Hepatocyte (in vitro differentiated cells): ENCODE results near the gene ASL. TPM values are rescaled to one million over a fixed set of nuclear protein-coding genes. Genes with fewer than 3 reads are reported as not detected.

Experiments
- DNase-seq: peaks from one replicate; pipeline ENCODE4 v3.0.0-alpha.2; 2016; ENCODE audit warnings: low spot score
- H2AFZ ChIP-seq: fragments of 200-600 bp; sonication (generic); 2 replicates; pipeline ENCODE4 v1.6.0; 2016; ENCODE audit warnings: antibody characterized with exemption, mild to moderate bottlenecking
- H3K27ac ChIP-seq: fragments of 200-600 bp; sonication (generic); 2 replicates; pipeline ENCODE4 v1.5.1; 2016; ENCODE audit warnings: mild to moderate bottlenecking
- H3K27me3 ChIP-seq: fragments of 200-600 bp; sonication (generic); 2 replicates; pipeline ENCODE4 v1.6.1; 2016
- H3K36me3 ChIP-seq: fragments of 200-600 bp; sonication (generic); replicated peaks from 2 replicates; pipeline ENCODE4 v1.5.1; 2016; ENCODE audit warnings: low read depth; ENCODE audit not compliant: insufficient read depth
- H3K4me1 ChIP-seq: fragments of 200-600 bp; sonication (generic); 2 replicates; pipeline ENCODE4 v1.5.1; 2016; ENCODE audit warnings: mild to moderate bottlenecking, moderate library complexity; ENCODE audit not compliant: insufficient read depth
- H3K4me2 ChIP-seq: fragments of 200-600 bp; sonication (generic); 2 replicates; pipeline ENCODE4 v1.6.0; 2016
- H3K4me3 ChIP-seq: fragments of 200-600 bp; sonication (generic); 2 replicates; pipeline ENCODE4 v1.5.1; 2016; ENCODE audit warnings: mild to moderate bottlenecking
- H3K79me2 ChIP-seq: fragments of 200-600 bp; sonication (generic); 2 replicates; pipeline ENCODE4 v1.6.0; 2017; ENCODE audit warnings: mild to moderate bottlenecking
- H3K9me2 ChIP-seq: fragments of 200-600 bp; sonication (generic); replicated peaks from 2 replicates; pipeline ENCODE4 v1.6.0; 2017; ENCODE audit warnings: mild to moderate bottlenecking; ENCODE audit not compliant: insufficient read depth
- H3K9me3 ChIP-seq: fragments of 200-600 bp; sonication (generic); 2 replicates; pipeline ENCODE4 v1.5.1; 2016; ENCODE audit warnings: low read depth, mild to moderate bottlenecking
- H4K20me1 ChIP-seq: fragments of 200-600 bp; sonication (generic); 2 replicates; pipeline ENCODE4 v1.6.0; 2016; ENCODE audit warnings: mild to moderate bottlenecking; ENCODE audit not compliant: insufficient read depth, poor library complexity, severe bottlenecking
- CTCF ChIP-seq: fragments of 200-600 bp; sonication (generic); IDR thresholded peaks from 2 replicates; pipeline ENCODE4 v1.5.1; 2016; ENCODE audit warnings: antibody characterized with exemption, mild to moderate bottlenecking; ENCODE audit not compliant: poor library complexity
- EZH2 ChIP-seq: fragments of 200-600 bp; sonication (generic); IDR thresholded peaks from 2 replicates; pipeline ENCODE4 v1.6.1; 2016; ENCODE audit warnings: antibody characterized with exemption, mild to moderate bottlenecking, borderline replicate concordance
- EZH2phosphoT487 ChIP-seq: fragments of 200-600 bp; sonication (generic); IDR thresholded peaks from one replicate; pipeline ENCODE4 v1.6.1; 2018; ENCODE audit warnings: antibody characterized with exemption, mild to moderate bottlenecking, low read depth, moderate library complexity; ENCODE audit not compliant: unreplicated experiment, severe bottlenecking
- WGBS: methylation state at CpG from one replicate; pipeline ENCODE4 v1.1.6; 2016; ENCODE audit warnings: low lambda C conversion rate; ENCODE audit errors: missing lambda C conversion rate; 5-methylcytosine and 5-hydroxymethylcytosine counted together
- polyA plus RNA-seq: library from polyadenylated mRNA; unstranded; fragments of >200 nt; fragmentation: Nextera tagmentation; extraction: Ambion mirVana; gene quantifications from 2 replicates; pipeline ENCODE4 v1.2.1, GENCODE V29; 2016
- total RNA-seq: library from RNA; depleted of rRNA; stranded (reverse); fragments of >200 nt; gene quantifications from 2 replicates; pipeline ENCODE4 v1.2.3, GENCODE V29; 2014

ASL gene
- total and polyA plus RNA-seq, 2 experiments from 2014 or later = 98.5 to 109 TPM

DNA sequence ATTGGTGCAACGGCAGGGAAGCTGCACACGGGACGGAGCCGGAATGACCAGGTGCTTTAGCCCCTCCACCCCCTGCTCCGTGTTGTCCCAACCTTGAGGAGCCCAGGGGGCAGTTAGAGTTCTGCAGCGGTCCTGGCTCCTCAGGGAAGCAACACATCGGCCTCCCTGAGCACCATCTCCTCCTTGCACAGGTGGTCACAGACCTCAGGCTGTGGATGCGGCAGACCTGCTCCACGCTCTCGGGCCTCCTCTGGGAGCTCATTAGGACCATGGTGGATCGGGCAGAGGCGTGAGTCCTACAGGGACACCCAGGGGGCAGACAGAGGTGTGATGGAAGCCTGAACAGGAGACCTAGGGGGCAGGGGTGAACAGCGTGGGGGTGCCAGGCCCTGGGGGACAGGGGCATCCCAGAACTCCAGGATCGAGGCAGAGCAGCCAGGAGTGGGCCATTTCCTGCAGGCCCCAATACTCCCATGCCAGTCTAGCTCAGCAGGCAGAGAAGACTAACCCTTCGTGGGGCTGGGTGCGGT lies 7.3 kb downstream of the ASL start:
- 99% methylated on average over 16 of the region's 16 CpGs for WGBS

DNA sequence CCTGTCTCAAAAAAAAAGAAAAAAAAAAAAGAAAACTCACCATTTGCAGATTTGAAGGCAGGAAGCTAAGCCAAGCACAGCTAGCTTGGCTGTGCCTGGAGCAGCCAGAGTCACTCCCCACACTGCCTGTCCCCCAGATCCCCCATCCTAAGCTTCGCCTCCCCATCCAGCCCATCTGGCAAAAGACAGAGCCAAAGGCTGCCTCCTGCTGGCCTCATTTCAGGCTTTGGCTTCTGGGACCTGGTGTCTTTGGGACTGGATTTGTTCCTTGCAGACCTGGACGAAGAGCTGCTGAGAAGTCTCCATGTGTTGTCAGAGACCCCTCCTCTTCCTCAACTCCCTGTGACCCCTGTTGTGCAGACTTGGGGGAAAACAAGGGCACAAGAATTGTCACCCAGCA lies 8.1 kb downstream of the ASL start:
- Histone ChIP-seq H3K27me3 (no peaks in the 10 kb centered on the region), H3K4me3 (no peak overlapping the region), H3K79me2 (peaks cover 13% of the 10 kb centered on the region), H3K9me2 (no peaks in the 10 kb centered on the region), H3K4me1 (no peaks in the 10 kb centered on the region), H3K36me3 (no peaks in the 10 kb centered on the region), H3K4me2 (no peak overlapping the region), H3K27ac (no peak overlapping the region), H2AFZ (no peak overlapping the region), H3K9me3 (no peaks in the 10 kb centered on the region), H4K20me1 (peaks cover 8% of the 10 kb centered on the region)
- no peak for DNase-seq
- WGBS = 90% methylated on average over 2 of the region's 2 CpGs
- TF ChIP-seq CTCF (no peak), EZH2phosphoT487 (no peak), EZH2 (no peak)

More for the DNA sequence above, 7.3 kb downstream of the ASL start:
- no peak overlapping the region for H2AFZ ChIP-seq
- H3K79me2 ChIP-seq = peaks cover 21% of the 10 kb centered on the region
- no peak overlapping the region for H3K27ac ChIP-seq
- no peak overlapping the region for H3K4me2 ChIP-seq
- DNase-seq = no peak
- H3K4me3 ChIP-seq = no peak overlapping the region
- no peaks in the 10 kb centered on the region for H3K36me3 ChIP-seq
- H4K20me1 ChIP-seq = peaks cover 8% of the 10 kb centered on the region
- TF ChIP-seq EZH2phosphoT487 (no peak), EZH2 (no peak), CTCF (no peak)
- peaks cover under 1% of the 10 kb centered on the region for H3K4me1 ChIP-seq
- H3K9me3 ChIP-seq = no peaks in the 10 kb centered on the region
- no peaks in the 10 kb centered on the region for H3K27me3 ChIP-seq
- H3K9me2 ChIP-seq = no peaks in the 10 kb centered on the region

DNA sequence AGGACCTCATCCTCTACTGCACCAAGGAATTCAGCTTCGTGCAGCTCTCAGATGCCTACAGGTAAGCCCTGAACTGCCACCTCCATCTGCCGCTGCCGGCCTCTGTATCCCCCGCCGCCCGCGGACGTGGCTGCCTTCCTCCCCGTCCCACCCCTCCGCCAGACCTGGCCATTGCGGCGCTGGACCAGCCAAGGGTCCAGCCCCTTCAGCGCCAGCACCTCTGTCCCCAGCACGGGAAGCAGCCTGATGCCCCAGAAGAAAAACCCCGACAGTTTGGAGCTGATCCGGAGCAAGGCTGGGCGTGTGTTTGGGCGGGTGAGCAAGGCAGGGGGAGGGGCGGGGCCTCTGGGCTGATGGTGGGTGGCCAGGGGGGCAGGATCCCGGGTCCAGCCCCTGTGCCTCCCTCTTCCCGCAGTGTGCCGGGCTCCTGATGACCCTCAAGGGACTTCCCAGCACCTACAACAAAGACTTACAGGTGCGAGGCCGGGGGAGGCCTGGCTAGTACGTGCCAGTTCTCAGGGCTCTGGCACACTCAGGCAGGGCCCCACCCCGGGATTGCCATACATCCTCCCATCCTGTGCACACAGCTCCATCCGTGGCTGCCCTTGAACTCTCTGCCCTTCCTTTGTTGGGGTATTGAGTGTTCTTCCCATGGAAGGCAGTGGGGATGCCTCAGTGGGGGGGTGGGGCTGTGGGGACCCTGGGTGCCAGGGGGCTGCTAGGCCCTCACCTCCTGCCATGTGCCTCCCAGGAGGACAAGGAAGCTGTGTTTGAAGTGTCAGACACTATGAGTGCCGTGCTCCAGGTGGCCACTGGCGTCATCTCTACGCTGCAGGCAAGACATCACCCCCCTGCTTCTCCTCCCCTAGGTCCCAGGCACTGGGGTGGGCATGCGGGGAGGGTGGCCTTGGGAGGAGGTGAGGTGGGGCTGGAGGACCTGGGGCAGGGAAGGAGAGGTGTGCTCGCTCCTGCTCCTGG lies 13.5 kb downstream of the ASL start:
- no peaks in the 10 kb centered on the region for H4K20me1 ChIP-seq
- H3K4me2 ChIP-seq = no peak overlapping the region
- no peaks in the 10 kb centered on the region for H3K4me1 ChIP-seq
- no peaks in the 10 kb centered on the region for H3K9me3 ChIP-seq
- no peak for TF ChIP-seq EZH2phosphoT487
- no peak for TF ChIP-seq EZH2
- TF ChIP-seq CTCF = no peak
- H2AFZ ChIP-seq = no peak overlapping the region
- H3K36me3 ChIP-seq = no peaks in the 10 kb centered on the region
- H3K79me2 ChIP-seq = no peaks in the 10 kb centered on the region
- H3K4me3 ChIP-seq = no peak overlapping the region
- H3K27me3 ChIP-seq = no peaks in the 10 kb centered on the region
- no peak overlapping the region for H3K27ac ChIP-seq
- no peaks in the 10 kb centered on the region for H3K9me2 ChIP-seq
- no peak for DNase-seq
- WGBS = 93% methylated on average over 27 of the region's 32 CpGs
